HepG2 (cell line): Measurements from ENCODE around the gene AJUBA. TPM values are rescaled to one million over a fixed set of nuclear protein-coding genes. Genes with fewer than 3 reads are reported as not detected.
A peak's percentile ranks its signal among the peaks of the same experiment; 100 is the strongest.

Experiments used
- CEBPB ChIP-seq: IDR thresholded peaks from 2 replicates; pipeline ENCODE4 v1.6.1; 2011; ENCODE audit warnings: low read depth, low read length, improper control_type of control experiment, borderline replicate concordance
- CHD4 ChIP-seq: fragments of 200-600 bp; sonication (generic); IDR thresholded peaks from 2 replicates; pipeline ENCODE4 v1.7.0; 2017; ENCODE audit warnings: mild to moderate bottlenecking, low read length, borderline replicate concordance
- IKZF1 ChIP-seq: fragments of 450-650 bp; IDR thresholded peaks from 2 replicates; pipeline ENCODE4 v1.7.1; 2016
- MEIS2 ChIP-seq: sonication (generic); formaldehyde crosslinking; IDR thresholded peaks from 2 replicates; pipeline ENCODE4 v1.9.0; 2021; ENCODE audit warnings: mild to moderate bottlenecking, missing genetic modification reagents
- NFKB2 ChIP-seq: sonication (generic); formaldehyde crosslinking; IDR thresholded peaks from 2 replicates; pipeline ENCODE4 v1.4.0; 2020; ENCODE audit warnings: missing genetic modification reagents, borderline replicate concordance
- RBM22 ChIP-seq: fragments of 200-400 bp; formaldehyde crosslinking; optimal IDR thresholded peaks from 2 replicates; pipeline ENCODE3; 2017; ENCODE audit warnings: mild to moderate bottlenecking, low read length, moderate library complexity
- RNF2 ChIP-seq: fragments of 450-650 bp; conservative IDR thresholded peaks from 2 replicates; pipeline ENCODE4 v1.6.1; 2016; ENCODE audit warnings: low read depth
- SNAPC5 ChIP-seq: sonication (generic); formaldehyde crosslinking; IDR thresholded peaks from 2 replicates; pipeline ENCODE4 v1.8.1; 2023; ENCODE audit warnings: mild to moderate bottlenecking, missing genetic modification reagents, borderline replicate concordance
- SP4 ChIP-seq: sonication (generic); formaldehyde crosslinking; IDR thresholded peaks from 2 replicates; pipeline ENCODE4 v1.8.1; 2023; ENCODE audit warnings: mild to moderate bottlenecking, missing genetic modification reagents
- ZNF205 ChIP-seq: IDR thresholded peaks from 2 replicates; pipeline ENCODE4 v1.6.1; 2018; ENCODE audit warnings: missing biosample characterization, missing genetic modification reagents
- ZNF224 ChIP-seq: sonication (generic); formaldehyde crosslinking; IDR thresholded peaks from 2 replicates; pipeline ENCODE4 v1.5.0; 2020; ENCODE audit warnings: mild to moderate bottlenecking, missing genetic modification reagents
- ZNF333 ChIP-seq: sonication (generic); formaldehyde crosslinking; IDR thresholded peaks from 2 replicates; pipeline ENCODE4 v1.4.0; 2020; ENCODE audit warnings: mild to moderate bottlenecking, missing genetic modification reagents, borderline replicate concordance
- ZNF33B ChIP-seq: sonication (generic); formaldehyde crosslinking; IDR thresholded peaks from 2 replicates; pipeline ENCODE4 v1.5.1; 2020; ENCODE audit warnings: mild to moderate bottlenecking, missing genetic modification reagents
- ZNF362 ChIP-seq: sonication (generic); formaldehyde crosslinking; IDR thresholded peaks from 2 replicates; pipeline ENCODE4 v1.4.0; 2020; ENCODE audit warnings: missing genetic modification reagents, mild to moderate bottlenecking, borderline replicate concordance
- ZNF615 ChIP-seq: sonication (generic); formaldehyde crosslinking; IDR thresholded peaks from 2 replicates; pipeline ENCODE4 v1.5.0; 2020; ENCODE audit warnings: mild to moderate bottlenecking, missing genetic modification reagents, borderline replicate concordance
- ZNF646 ChIP-seq: sonication (generic); formaldehyde crosslinking; IDR thresholded peaks from 2 replicates; pipeline ENCODE4 v1.9.0; 2021; ENCODE audit warnings: mild to moderate bottlenecking, missing genetic modification reagents
- ZNF652 ChIP-seq: IDR thresholded peaks from 2 replicates; pipeline ENCODE4 v1.6.1; 2016; ENCODE audit warnings: low read depth, borderline replicate concordance
- ZNF740 ChIP-seq: sonication (generic); formaldehyde crosslinking; IDR thresholded peaks from 2 replicates; pipeline ENCODE4 v1.4.0; 2020; ENCODE audit warnings: missing genetic modification reagents
- ZNF784 ChIP-seq: sonication (generic); formaldehyde crosslinking; IDR thresholded peaks from 2 replicates; pipeline ENCODE4 v1.5.1; 2020; ENCODE audit warnings: missing genetic modification reagents, mild to moderate bottlenecking, borderline replicate concordance
- ZNF816 ChIP-seq: sonication (generic); formaldehyde crosslinking; IDR thresholded peaks from 2 replicates; pipeline ENCODE4 v1.8.0; 2022; ENCODE audit warnings: missing genetic modification reagents, mild to moderate bottlenecking, borderline replicate concordance
- ZNF878 ChIP-seq: sonication (generic); formaldehyde crosslinking; IDR thresholded peaks from 2 replicates; pipeline ENCODE4 v1.8.1; 2023; ENCODE audit warnings: mild to moderate bottlenecking, missing genetic modification reagents, moderate library complexity
- polyA plus RNA-seq, 8 experiments: library from polyadenylated mRNA; depleted of rRNA in 3 of 8; stranded (reverse) in 7 of 8; unstranded in 1 of 8; fragments of >200 nt; fragmentation: Illumina TruSeq in 4 of 8; extraction: Trizol in 4 of 8; gene quantifications; 2 replicates each; pipeline versions ENCODE4 v1.2.1 to v1.2.3, GENCODE V29; 2011 to 2016; ENCODE audit warnings: low read depth in 4 of 8, missing spikeins in 1 of 8, mixed read lengths in 1 of 8; ENCODE audit not compliant: insufficient read depth in 1 of 8
- total RNA-seq, 5 experiments: library from RNA; depleted of rRNA; stranded (reverse); fragments of >200 nt; fragmentation: Illumina TruSeq; extraction: Trizol; gene quantifications; 2 replicates each; pipeline ENCODE4 v1.2.3, GENCODE V29; 2016; ENCODE audit warnings: low read depth in 1 of 5

Gene AJUBA
- total and polyA plus RNA-seq, 2 of the 13 experiments (the other 11 are each of a cell fraction or from before 2014, with no cell fraction given), result 157 to 241 TPM

GRCh38 chr14:23009939-23010726, 27.8 kb upstream of the AJUBA start, which contains the start of gene C14orf93 (continued):
- TF ChIP-seq ZNF646 (CRISPR knock-in tag) (no peak), RNF2 (peak; percentile 89), CHD4 (peak; percentile 98), SP4 (peak; percentile 95), ZNF33B (peak; percentile 90), ZNF784 (CRISPR knock-in tag) (peak; percentile 75), ZNF362 (CRISPR knock-in tag) (peak; percentile 38; the same call in 1 of the 2 replicates), IKZF1 (no peak), CEBPB (peak; percentile 27; the same call in 1 of the 2 replicates), ZNF740 (CRISPR knock-in tag) (peak; percentile 85), MEIS2 (CRISPR knock-in tag) (peak; percentile 93), ZNF652 (no peak), NFKB2 (CRISPR knock-in tag) (peak; percentile 81; the same call in 1 of the 2 replicates), ZNF878 (no peak), ZNF615 (CRISPR knock-in tag) (no peak), ZNF816 (CRISPR knock-in tag) (peak; percentile 96), SNAPC5 (CRISPR knock-in tag) (peak; percentile 40; the same call in 1 of the 2 replicates), ZNF224 (CRISPR knock-in tag) (no peak), ZNF205 (0 out of 2 replicates have a peak, but pooled peaks have one; percentile 61), RBM22 (no peak), ZNF333 (CRISPR knock-in tag) (peak; percentile 78; the same call in 1 of the 2 replicates)
